OCI-LY1 (cell line): ENCODE data around the gene REV3L.

Experiments used
- H2AFZ ChIP-seq: fragments of 200-600 bp; sonication (generic), shearing (Covaris generic); 2 replicates; pipeline ENCODE4 v1.6.0; 2014; ENCODE audit warnings: antibody characterized with exemption, mild to moderate bottlenecking, low read length
- H3F3A ChIP-seq: fragments of 200-600 bp; sonication (generic), shearing (Covaris generic); 2 replicates; pipeline ENCODE4 v1.6.0; 2014; ENCODE audit warnings: mild to moderate bottlenecking, antibody characterized with exemption, low read length, moderate library complexity; ENCODE audit not compliant: insufficient read depth
- H3K27ac ChIP-seq: fragments of 200-600 bp; sonication (generic); 2 replicates; pipeline ENCODE4 v1.5.1; 2014; ENCODE audit warnings: low read length, mixed run types, mild to moderate bottlenecking, low read depth; ENCODE audit not compliant: poor library complexity, severe bottlenecking
- H3K27me3 ChIP-seq: fragments of 200-600 bp; sonication (generic); 2 replicates; pipeline ENCODE4 v1.6.0; 2014; ENCODE audit warnings: antibody characterized with exemption, mild to moderate bottlenecking, low read length, moderate library complexity; ENCODE audit not compliant: insufficient read depth
- H3K36me3 ChIP-seq: fragments of 200-600 bp; sonication (generic); 2 replicates; pipeline ENCODE4 v1.6.1; 2014; ENCODE audit warnings: mild to moderate bottlenecking, antibody characterized with exemption, low read length, moderate library complexity, mixed read lengths; ENCODE audit not compliant: insufficient read depth
- H3K4me1 ChIP-seq: fragments of 200-600 bp; sonication (generic); 2 replicates; pipeline ENCODE4 v1.5.1; 2014; ENCODE audit warnings: mild to moderate bottlenecking, low read length, moderate library complexity; ENCODE audit not compliant: insufficient read depth, severe bottlenecking
- H3K4me2 ChIP-seq: fragments of 200-600 bp; sonication (generic), shearing (Covaris generic); 2 replicates; pipeline ENCODE4 v1.6.1; 2014; ENCODE audit warnings: low read length
- H3K4me3 ChIP-seq: fragments of 200-600 bp; sonication (generic); 2 replicates; pipeline ENCODE4 v1.5.1; 2014; ENCODE audit warnings: low read length, low read depth, mild to moderate bottlenecking, mixed read lengths; ENCODE audit not compliant: poor library complexity, severe bottlenecking
- H3K79me2 ChIP-seq: fragments of 200-600 bp; shearing (Covaris generic); 2 replicates; pipeline ENCODE4 v1.6.1; 2016; ENCODE audit warnings: mixed run types, low read length, mixed read lengths; ENCODE audit not compliant: insufficient read depth
- H3K9ac ChIP-seq: fragments of 200-600 bp; sonication (generic), shearing (Covaris generic); 2 replicates; pipeline ENCODE4 v1.6.1; 2014; ENCODE audit warnings: mild to moderate bottlenecking, low read length, mixed read lengths
- H3K9me2 ChIP-seq: fragments of 200-600 bp; sonication (generic), shearing (Covaris generic); 2 replicates; pipeline ENCODE4 v1.6.1; 2014; ENCODE audit warnings: low read depth, mild to moderate bottlenecking, low read length, mixed read lengths
- H3K9me3 ChIP-seq: fragments of 200-600 bp; shearing (Covaris generic); 2 replicates; pipeline ENCODE4 v1.6.1; 2014; ENCODE audit warnings: low read length, mixed read lengths
- H4K20me1 ChIP-seq: fragments of 200-600 bp; sonication (generic), shearing (Covaris generic); 2 replicates; pipeline ENCODE4 v1.6.0; 2016; ENCODE audit warnings: mild to moderate bottlenecking, low read length; ENCODE audit not compliant: insufficient read depth
- EZH2 ChIP-seq: fragments of 200-600 bp; sonication (generic), shearing (Covaris generic); IDR thresholded peaks from 2 replicates; pipeline ENCODE4 v1.8.0; 2017; ENCODE audit warnings: borderline replicate concordance, mixed run types, mild to moderate bottlenecking, antibody characterized with exemption, low read length, moderate library complexity, mixed read lengths
- TF ChIP-seq, protein P1 (sequence below): fragments of 200-600 bp; sonication (generic), shearing (Covaris generic); IDR thresholded peaks from 2 replicates; pipeline ENCODE4 v1.5.1; 2017; ENCODE audit warnings: mild to moderate bottlenecking, antibody characterized with exemption, low read length, moderate library complexity, mixed read lengths

REV3L gene

GRCh38 chr6:111407686-111408085, 75.3 kb downstream of the REV3L start:
- Histone ChIP-seq H2AFZ (no peak overlapping the region), H3K9me3 (no peaks in the 10 kb centered on the region), H3K9ac (no peak overlapping the region), H3K9me2 (no peaks in the 10 kb centered on the region), H3K4me1 (peaks cover 10% of the 10 kb centered on the region), H3K4me2 (no peak overlapping the region), H3K36me3 (peaks cover 83% of the 10 kb centered on the region), H3K27me3 (no peaks in the 10 kb centered on the region), H4K20me1 (no peaks in the 10 kb centered on the region), H3K27ac (no peak overlapping the region), H3K79me2 (no peaks in the 10 kb centered on the region), H3F3A (no peaks in the 10 kb centered on the region), H3K4me3 (no peak overlapping the region)
- TF ChIP-seq, protein P1, sequence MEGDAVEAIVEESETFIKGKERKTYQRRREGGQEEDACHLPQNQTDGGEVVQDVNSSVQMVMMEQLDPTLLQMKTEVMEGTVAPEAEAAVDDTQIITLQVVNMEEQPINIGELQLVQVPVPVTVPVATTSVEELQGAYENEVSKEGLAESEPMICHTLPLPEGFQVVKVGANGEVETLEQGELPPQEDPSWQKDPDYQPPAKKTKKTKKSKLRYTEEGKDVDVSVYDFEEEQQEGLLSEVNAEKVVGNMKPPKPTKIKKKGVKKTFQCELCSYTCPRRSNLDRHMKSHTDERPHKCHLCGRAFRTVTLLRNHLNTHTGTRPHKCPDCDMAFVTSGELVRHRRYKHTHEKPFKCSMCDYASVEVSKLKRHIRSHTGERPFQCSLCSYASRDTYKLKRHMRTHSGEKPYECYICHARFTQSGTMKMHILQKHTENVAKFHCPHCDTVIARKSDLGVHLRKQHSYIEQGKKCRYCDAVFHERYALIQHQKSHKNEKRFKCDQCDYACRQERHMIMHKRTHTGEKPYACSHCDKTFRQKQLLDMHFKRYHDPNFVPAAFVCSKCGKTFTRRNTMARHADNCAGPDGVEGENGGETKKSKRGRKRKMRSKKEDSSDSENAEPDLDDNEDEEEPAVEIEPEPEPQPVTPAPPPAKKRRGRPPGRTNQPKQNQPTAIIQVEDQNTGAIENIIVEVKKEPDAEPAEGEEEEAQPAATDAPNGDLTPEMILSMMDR, result no peak
- no peak for TF ChIP-seq EZH2

- H3K4me2 ChIP-seq, result peak overlapping the region; percentile 23; the same call in 1 of the 2 replicates
- H3K9ac ChIP-seq, result no peak overlapping the region; the same call in 1 of the 2 replicates
- H2AFZ ChIP-seq, result no peak overlapping the region
- no peaks in the 10 kb centered on the region for H3K79me2 ChIP-seq
- H3K9me2 ChIP-seq, result no peaks in the 10 kb centered on the region
- H3K9me3 ChIP-seq, result no peaks in the 10 kb centered on the region
- no peaks in the 10 kb centered on the region for H4K20me1 ChIP-seq
- TF ChIP-seq, protein P1, result no peak
- TF ChIP-seq EZH2, result no peak
- peaks cover 10% of the 10 kb centered on the region for H3K4me1 ChIP-seq
- H3K36me3 ChIP-seq, result peaks cover 86% of the 10 kb centered on the region
- no peaks in the 10 kb centered on the region for H3F3A ChIP-seq
- H3K27ac ChIP-seq, result peak overlapping the region; percentile 61
- no peaks in the 10 kb centered on the region for H3K27me3 ChIP-seq
- H3K4me3 ChIP-seq, result no peak overlapping the region
These were observed 76.8 kb downstream of the REV3L start for GRCh38 chr6:111406200-111406721.

- H3K4me3 ChIP-seq, result no peak overlapping the region
- no peaks in the 10 kb centered on the region for H3K9me2 ChIP-seq
- H4K20me1 ChIP-seq, result no peaks in the 10 kb centered on the region
- H3K36me3 ChIP-seq, result peaks cover 85% of the 10 kb centered on the region
- no peak overlapping the region for H3K27ac ChIP-seq
- no peaks in the 10 kb centered on the region for H3F3A ChIP-seq
- peaks cover 10% of the 10 kb centered on the region for H3K4me1 ChIP-seq
- no peak overlapping the region for H3K9ac ChIP-seq
- H2AFZ ChIP-seq, result no peak overlapping the region
- H3K9me3 ChIP-seq, result no peaks in the 10 kb centered on the region
- no peak for TF ChIP-seq EZH2
- TF ChIP-seq, protein P1, result no peak
- H3K27me3 ChIP-seq, result no peaks in the 10 kb centered on the region
- no peak overlapping the region for H3K4me2 ChIP-seq
- no peaks in the 10 kb centered on the region for H3K79me2 ChIP-seq
These were observed 79.6 kb downstream of the REV3L start for GRCh38 chr6:111403388-111403787.
